ENCODE results near the gene PRELP. TPM values are rescaled to one million over a fixed set of nuclear protein-coding genes. Genes with fewer than 3 reads are reported as not detected.

The PRELP gene
- total and polyA plus RNA-seq, 7 experiments from 2014 or later, result not detected

DNA sequence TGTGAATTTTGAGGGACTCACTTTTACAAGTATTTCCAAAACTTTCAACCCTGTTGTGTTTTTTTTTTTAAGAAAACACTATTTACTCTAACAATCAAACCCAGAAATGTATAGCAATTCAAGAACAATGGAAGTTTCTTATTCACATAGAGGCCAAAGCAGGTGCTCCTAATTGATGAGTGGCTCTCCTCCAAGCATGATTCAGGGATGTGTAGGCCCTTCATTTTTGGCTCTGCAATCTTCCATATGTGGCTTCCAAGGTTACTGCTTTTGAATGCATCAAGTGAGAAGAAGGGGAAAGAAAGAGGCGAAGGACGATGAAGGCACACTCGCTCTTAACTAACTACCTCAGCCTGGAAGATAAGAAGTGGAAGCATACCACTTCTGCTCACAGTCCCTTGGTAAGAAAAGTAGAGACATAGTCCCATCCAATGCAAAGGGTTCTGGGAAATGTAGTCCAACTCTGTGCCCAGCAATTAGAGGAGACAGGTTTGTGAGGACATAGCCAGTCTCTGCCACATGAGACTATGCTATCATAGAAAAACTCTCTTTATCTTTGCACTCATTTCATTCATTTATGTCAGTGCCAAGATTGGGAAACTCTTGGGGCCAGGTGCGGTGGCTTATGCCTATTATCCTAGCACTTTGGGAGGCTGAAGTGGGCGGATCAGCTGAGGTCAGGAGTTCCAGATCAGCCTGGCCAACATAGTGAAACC is 64.4 kb downstream of the PRELP start:
- CTCF ChIA-PET, result no interaction called here
- H3K27me3 ChIP-seq (ENCODE audit: control insufficient read depth in 2 of 2, insufficient read depth in 2 of 2, low read length in 2 of 2), result no peaks in the 10 kb centered on the region
- no peaks in the 10 kb centered on the region for H3K36me3 ChIP-seq (ENCODE audit: control insufficient read depth in 2 of 3, insufficient read depth in 3 of 3, low read length in 3 of 3)
- peaks cover 0 to 2% (median 0%) of the 10 kb centered on the region in 11 donors for H3K9me3 Mint-ChIP-seq
- no peak overlapping the region for H3K27ac ChIP-seq (ENCODE audit: low read depth, low read length)
- DNase-seq, result no peak
- ATAC-seq, result no peak
- POLR2A ChIA-PET, result no interaction called here
- H3K4me1 Mint-ChIP-seq, result peaks cover 0 to 3% (median 0%) of the 10 kb centered on the region in 7 donors
- no peak overlapping the region for H3K4me3 Mint-ChIP-seq
- no peaks in the 10 kb centered on the region for H3K9me3 ChIP-seq (ENCODE audit: control insufficient read depth in 2 of 3, low read length in 3 of 3)
- H3K36me3 Mint-ChIP-seq, result no peaks in the 10 kb centered on the region
- H3K27ac Mint-ChIP-seq, result peak overlapping the region in 1 of 9 donors; percentile 36
- no peak overlapping the region for H3K4me3 ChIP-seq (ENCODE audit: low read length)
- peaks cover 0 to 12% (median 0%) of the 10 kb centered on the region in 5 donors for H3K27me3 Mint-ChIP-seq
- intact Hi-C loops (cut with micrococcal nuclease), result no loop called here
- no peaks in the 10 kb centered on the region for H3K4me1 ChIP-seq (ENCODE audit: control insufficient read depth in 2 of 2, insufficient read depth in 2 of 2, low read length in 2 of 2)

Other genes with a start within 250 kb of the PRELP start
- 1 to 10 TPM in 4 of 5 experiments, under 1 TPM in 1; 0.76 to 2.2 (median 1.1) TPM for gene CHIT1, start 246.1 kb upstream of the PRELP start, total RNA-seq
- not detected for gene CHIT1, start 246.1 kb upstream of the PRELP start, polyA plus RNA-seq
- 100 to 1,000 TPM; 141 to 654 (median 241) TPM for gene BTG2, start 170.3 kb upstream of the PRELP start, total RNA-seq
- 100 to 1,000 TPM; 118 to 211 TPM for gene BTG2, start 170.3 kb upstream of the PRELP start, polyA plus RNA-seq
- gene FMOD, start 124.7 kb upstream of the PRELP start, total RNA-seq, result not detected
- not detected for gene FMOD, start 124.7 kb upstream of the PRELP start, polyA plus RNA-seq
- not detected for gene OPTC, start 18.3 kb downstream of the PRELP start, total RNA-seq
- not detected for gene OPTC, start 18.3 kb downstream of the PRELP start, polyA plus RNA-seq
- gene ATP2B4, start 151.0 kb downstream of the PRELP start, total RNA-seq, result 10 to 100 TPM; 29.8 to 84.0 (median 59.9) TPM
- 10 to 100 TPM; 10.2 to 11.7 TPM for gene ATP2B4, start 151.0 kb downstream of the PRELP start, polyA plus RNA-seq

Data from naive thymus-derived CD4-positive, alpha-beta T cell (primary cell).